ENCODE data around the gene EFNA2.

EFNA2 gene

DNA sequence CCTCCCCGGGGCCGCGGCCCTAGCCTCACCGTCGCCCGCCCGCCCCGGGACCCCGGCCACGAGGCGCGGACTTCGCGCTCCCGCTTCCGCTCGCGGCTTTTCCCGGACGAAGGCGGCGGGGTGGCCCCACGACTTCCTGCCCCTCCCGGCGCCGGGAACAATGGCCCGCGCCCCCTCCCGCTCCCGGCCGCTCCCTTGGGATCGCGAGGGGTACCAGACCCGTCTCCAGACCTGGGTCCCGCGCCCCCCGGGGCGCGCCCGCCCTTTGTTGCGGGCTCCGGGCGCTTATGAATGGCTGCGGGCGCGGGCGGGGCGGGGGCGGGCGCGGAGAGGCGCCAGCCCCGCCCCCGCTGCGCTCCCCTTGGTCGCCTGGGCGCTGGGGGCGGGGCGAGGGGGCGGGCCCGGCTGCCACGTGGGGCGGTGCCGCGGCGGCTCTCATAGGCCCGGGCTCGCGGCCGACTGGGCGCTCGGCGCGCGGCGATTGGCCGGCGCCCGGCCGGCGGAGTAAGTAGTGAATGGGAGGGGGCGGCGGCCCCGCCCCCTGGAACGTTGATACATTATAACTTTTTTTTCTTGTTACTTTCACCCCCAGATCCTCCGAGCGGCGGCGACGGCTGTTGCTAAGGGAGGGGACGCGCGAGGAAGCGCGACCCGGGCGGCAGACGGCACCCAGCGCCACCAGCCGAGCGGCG, 36.2 kb upstream of the EFNA2 start:
- peak in 13 of 14 donors; percentile 41 to 95 (median 88) for DNase-seq

DNA sequence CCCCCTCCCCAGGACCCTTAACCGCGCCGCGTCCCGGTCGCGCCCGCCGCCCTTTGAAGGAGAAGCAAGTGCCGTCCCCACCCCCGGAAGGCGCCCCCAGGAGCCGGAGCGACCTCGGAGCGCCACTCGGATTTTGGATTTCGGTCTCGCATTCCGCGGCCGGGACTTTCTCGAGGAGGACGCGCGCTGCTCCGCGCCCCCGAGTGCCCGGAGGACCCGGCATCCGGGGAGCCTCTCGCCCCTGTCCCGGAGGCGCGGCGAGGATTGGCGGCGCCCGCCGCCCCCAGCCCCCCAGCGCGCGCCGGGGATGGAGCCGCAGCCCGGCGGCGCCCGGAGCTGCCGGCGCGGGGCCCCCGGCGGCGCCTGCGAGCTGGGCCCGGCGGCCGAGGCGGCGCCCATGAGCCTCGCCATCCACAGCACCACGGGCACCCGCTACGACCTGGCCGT, 35.7 kb upstream of the EFNA2 start:
- no peak for DNase-seq

DNA sequence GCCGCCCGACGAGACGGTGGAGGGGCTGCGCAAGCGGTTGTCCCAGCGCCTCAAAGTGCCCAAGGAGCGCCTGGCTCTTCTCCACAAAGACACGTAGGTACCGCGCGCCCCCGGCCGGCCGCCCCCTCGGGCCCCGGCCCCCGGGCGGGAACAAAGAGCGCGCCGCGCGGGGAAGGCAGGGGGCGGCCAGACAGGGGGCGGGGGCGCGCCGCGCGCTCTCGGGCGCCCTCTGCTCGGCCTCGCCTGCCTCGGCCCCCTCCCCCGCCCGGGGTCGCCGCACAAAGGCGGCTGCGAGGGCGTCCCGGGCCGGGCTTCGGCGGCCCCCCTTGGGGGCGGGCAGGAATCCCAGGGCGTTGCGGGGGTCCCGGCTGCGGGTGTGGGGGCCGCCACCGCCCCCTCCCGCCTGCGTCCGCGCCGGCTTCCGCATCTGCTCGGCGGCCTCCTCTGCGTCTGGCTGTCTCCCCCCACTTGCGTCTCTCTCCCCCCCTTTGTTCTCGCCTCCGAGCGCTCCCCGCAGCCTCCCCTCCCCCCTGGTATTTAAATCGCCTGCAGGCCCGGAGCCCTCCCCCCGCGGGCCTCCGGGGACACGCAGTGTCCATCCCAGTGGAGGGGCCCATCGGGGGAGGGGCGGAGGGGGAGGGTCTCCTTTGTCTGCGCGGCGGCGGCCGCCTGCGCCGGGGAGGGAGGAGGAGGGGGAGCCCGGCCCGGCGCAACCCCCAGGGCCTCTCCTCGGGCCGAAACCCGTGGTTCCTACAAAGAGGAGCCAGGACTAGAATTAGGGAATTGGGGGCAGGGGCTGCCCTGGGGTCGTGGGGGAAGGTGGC, 35.0 kb upstream of the EFNA2 start:
- DNase-seq: peak in 12 of 14 donors; percentile 23 to 75 (median 54)

DNA sequence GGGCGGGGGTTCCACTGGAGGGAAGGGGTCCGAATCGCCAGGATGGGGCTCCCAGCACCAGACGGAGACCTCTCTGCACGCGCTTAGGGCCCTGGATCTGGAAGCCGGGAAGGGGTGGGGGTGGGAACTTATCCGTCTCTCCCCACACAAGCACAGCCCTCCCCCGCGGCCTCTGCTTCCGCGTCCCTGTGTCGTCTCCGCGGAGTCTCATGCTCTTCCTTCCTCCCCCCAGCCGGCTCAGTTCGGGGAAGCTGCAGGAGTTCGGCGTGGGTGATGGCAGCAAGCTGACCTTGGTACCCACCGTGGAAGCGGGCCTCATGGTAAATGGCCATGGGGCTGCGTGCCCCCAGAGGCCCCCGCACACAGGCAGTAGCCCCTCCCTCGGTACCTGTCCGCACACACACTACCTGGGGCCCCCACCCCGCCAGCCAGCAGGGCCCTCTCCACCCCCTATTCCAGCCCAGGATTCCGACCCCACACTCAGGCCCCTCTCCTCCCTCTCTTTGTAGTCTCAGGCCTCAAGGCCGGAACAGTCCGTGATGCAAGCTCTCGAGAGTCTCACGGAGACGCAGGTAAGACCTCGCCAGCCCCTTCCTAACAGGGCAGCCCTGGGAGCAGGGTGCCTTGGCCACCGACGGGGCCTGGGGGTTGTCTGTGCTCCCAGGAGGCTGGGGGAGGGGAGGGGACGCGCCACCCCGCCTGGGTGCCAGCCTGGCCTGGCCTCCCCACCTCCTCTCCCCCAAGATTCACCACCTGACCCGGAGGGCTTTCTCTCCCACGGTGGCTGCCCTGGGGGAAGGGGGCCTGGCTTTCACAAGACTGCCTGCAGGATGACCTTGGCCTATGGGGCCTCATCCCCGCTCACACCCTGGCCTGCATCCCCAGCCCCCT, 34.1 kb upstream of the EFNA2 start:
- DNase-seq: peak in 11 of 14 donors; percentile 54 to 83 (median 67)

DNA sequence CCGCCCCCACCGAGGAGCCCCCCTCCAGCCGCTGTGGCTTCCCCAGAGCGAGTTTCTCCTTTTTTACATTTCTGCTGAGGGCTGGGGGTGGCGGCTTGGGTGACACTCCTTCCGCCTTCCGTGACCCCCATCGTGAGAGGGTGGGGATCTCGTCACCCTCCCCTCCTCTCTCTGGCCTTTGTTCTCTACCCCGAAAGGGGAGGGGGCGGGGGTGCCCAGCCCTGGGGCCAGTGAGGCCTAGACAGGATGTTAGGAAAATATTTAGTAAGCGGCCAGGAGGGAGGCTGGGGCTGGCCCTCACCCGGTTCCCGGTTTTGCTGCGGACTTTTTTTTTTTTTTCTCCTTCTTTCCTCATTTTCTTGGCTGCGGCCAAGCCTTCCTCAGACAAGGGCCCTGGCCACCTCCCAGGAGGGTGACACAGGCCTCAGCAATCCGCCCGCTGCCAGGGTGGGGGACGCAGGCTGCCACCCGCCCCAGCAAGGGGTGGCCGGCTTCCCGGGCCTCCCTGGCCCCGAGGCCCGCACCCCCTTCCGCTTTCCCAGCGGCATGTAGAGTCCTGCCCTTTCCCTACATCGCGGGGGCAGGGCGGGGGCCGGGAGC, 33.4 kb upstream of the EFNA2 start:
- DNase-seq: peak in 13 of 14 donors; percentile 75 to 99 (median 92)

DNA sequence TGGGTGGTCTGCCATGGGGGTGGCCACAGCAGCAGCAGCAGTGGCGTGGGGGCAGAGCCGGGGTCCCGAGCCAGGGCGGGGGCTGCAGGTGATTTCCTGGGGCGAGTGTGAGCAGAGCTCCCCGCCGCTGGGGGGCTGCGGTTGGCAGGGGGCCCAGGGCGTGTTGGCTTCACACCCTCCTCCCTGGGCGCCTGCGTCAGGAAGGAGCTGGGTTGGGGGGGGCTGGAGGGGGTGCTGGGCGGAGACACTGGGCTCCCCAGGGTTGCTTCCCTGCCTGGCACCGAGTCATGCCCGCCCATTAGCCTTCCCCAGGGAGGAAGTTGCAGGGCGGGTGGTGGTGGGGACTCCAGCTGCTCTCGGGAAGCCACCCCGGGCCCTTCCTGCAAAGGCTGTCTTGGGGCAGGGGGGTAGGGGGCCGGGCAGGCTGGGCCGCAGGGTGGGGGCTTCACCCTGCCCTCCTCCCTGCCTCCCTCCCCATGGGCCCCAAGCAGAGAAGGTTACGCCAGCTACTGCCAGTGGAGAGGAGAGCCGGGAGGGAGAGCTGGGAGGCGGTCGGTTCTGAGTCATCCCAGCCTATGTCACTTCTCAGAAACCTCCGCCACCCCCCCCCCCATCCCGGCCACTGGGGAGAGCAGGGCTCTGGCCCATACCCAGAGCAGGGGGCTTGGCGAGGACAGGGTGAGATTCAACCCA, 32.7 kb upstream of the EFNA2 start:
- DNase-seq: peak; percentile 80 to 99 (median 91)

DNA sequence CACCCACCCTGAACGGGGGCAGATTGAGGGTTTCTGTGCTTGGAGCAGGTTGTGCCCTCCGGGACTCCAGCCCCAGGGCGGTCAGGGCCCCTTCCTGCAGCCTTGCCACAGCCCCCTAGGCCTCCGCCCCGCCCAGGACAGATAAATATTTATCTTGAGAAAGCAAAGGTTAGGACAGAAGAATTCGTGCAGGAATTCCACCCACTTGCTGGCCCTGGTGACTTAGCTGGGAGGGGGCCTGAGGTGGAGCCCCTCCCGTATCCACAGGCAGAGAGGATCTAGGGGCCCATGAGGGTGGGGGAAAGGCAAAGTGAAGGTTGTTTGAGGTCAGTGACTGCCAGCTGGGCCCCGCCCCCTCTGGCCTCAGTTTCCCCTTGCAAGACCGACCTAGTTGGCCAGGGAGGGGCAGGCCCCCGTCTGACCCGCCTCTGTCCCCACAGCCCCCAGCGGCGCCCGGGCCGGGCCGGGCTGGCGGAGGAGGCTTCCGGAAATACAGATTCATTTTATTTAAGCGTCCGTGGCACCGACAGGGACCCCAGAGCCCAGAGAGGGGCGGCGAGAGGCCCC, 32.1 kb upstream of the EFNA2 start:
- no peak for DNase-seq

DNA sequence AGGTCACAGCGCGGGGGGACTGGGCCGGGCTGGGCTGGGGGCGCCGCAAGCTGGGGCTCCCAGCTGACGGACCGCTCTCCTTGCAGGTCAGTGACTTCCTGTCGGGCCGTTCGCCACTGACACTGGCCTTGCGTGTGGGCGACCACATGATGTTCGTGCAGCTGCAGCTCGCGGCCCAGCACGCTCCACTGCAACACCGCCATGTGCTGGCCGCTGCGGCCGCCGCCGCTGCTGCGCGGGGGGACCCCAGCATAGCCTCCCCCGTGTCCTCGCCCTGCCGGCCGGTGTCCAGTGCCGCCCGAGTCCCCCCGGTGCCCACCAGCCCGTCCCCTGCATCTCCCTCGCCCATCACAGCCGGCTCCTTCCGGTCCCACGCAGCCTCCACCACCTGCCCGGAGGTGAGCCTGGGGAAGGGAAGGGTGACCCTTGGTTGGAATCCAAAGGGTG, 31.6 kb upstream of the EFNA2 start:
- peak in 9 of 14 donors; percentile 18 to 63 (median 34) for DNase-seq

DNA sequence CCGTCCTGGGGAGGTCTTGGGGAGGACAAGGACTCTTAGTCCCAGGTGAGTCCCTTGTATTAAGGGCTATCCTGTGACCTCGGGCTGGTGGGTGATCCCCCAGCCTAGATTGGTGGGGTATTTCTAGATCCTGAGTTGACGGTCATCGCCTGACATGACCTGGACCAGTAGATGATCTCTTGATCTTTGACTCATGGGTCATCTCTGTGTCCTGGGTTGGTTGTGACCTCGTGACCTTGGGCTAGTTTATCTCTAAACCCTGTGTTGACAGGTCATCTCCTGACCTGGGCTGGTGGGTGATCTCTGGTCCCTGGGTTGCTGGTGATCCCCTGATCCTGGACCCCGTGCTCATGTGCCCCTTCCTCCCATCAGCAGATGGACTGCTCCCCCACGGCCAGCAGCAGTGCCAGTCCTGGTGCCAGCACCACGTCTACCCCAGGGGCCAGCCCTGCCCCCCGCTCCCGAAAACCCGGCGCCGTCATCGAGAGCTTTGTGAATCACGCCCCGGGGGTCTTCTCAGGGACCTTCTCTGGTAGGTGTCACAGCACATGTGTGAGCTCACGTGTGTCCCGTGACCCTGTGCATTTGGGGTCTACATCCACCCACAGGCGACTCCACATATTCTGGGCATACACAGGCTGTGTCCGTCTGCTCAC, 31.0 kb upstream of the EFNA2 start:
- DNase-seq: peak in 1 of 14 donors; percentile 19

DNA sequence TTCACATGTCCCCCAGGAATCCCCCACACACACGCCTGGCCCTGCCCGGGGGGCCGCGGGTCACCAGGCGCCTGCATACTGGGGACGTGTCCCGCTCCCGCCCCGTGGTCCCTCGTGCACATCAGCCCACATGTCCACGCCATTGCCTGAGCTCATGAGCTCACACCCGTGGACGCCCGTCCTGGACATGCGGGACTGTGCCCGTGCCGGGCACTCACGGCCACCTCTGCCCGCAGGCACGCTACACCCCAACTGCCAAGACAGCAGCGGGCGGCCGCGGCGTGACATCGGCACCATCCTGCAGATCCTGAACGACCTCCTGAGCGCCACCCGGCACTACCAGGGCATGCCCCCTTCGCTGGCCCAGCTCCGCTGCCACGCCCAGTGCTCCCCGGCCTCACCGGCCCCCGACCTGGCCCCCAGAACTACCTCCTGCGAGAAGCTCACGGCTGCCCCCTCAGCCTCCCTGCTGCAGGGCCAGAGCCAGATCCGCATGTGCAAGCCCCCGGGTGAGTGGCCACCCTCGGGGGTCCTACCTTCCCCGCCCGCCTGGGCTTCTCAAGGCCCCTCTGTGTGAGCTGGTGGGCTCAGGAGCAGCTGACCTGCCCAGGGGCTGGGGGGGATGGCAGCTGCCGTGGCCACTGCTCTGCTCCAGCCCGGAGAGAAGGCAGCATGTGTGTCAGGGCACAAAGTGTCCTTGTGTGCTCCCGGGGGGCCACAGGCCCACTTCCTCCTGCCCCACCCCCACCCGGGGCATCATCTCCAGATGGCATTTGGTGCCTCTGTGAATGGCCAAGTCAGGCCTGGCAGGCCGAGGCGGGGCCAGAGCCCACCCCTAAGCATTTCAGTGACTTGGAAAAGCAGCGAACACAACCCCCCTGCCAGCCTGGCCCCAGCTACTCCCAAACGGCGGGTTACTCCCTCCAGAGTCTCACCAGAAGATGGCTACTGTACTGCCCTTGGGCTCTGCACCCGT, 30.2 kb upstream of the EFNA2 start:
- peak in 13 of 14 donors; percentile 10 to 91 (median 58) for DNase-seq

DNA sequence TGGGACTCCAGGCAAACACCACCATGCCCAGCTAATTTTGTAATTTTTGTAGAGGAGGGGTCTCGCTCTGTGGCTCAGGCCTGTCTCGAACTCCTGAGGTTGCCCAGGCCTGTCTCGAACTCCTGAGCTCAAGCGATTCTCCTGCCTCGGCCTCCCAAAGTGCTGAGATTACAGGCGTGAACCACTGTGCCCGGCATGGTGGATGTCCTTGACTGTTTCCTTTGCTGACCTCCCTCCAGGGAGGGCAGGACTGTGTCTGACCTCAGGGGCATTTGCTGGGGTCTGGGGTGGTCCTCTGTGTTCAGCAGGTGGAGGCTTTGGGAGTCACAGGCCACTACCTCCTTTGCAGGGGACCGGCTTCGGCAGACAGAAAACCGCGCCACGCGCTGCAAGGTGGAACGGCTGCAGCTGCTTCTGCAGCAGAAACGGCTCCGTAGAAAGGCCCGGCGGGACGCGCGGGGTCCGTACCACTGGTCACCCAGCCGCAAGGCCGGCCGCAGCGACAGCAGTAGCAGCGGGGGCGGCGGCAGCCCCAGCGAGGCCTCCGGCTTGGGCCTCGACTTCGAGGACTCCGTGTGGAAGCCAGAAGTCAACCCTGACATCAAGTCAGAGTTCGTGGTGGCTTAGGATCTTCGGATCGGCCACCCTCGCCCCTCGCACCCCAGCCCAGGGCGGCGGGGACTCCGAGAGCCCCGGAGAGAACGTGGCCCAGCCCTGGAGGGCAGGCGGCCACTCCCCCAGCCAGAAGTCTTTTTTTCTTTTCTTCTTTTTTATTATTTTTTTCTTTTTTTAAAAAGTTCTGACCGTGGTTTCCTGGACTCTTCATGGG, 28.8 kb upstream of the EFNA2 start:
- no peak for DNase-seq

DNA sequence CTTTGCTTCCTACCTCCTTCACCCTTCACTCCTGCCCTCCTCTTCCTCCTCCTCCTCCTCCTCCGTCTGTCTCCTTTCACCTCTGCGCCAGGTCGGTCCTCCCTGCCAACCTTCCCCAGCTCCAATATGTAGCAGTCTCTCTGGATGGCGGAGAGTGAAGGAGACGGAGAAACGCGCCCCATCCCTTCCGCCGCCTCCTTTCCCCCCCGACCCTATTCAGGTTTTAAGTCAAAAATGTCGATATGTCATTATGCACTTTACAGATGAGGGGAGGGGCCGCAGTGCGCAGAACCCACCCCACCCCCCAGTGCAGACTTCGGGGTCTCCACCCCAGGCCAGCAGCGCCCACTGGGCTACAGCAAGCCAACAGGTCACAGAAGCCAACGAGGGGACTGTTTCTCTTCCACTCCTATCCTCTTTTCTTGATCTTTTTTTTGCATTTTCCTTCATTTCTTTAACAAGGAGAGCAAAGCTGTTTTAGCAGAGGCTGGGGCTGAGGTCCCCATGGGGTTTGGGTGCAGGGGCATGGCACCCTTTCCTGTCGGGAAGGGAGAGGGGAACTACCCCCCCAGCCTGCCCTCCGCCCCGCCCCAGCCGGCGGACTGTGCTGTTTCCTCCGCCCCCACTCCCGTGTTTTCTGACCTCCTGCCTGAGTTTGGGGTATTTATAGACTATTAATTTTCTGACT, 28.1 kb upstream of the EFNA2 start:
- no peak for DNase-seq

DNA sequence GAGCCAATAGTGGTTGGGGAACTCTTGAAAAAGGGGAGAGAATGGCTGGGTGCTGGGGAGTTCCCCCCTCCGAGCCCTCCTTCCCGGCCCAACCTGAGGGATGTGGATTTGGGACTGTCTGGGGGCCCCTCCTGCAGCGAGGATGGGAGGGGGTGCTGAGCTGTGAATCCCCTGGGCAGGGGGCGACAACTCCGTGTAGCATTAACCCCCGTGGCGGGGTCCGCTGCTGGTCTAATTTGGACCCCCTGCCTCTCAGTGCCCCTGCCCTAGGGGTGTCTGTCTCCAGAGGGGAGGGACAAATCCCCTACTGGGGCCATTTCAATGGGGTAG, 27.5 kb upstream of the EFNA2 start:
- no peak for DNase-seq

DNA sequence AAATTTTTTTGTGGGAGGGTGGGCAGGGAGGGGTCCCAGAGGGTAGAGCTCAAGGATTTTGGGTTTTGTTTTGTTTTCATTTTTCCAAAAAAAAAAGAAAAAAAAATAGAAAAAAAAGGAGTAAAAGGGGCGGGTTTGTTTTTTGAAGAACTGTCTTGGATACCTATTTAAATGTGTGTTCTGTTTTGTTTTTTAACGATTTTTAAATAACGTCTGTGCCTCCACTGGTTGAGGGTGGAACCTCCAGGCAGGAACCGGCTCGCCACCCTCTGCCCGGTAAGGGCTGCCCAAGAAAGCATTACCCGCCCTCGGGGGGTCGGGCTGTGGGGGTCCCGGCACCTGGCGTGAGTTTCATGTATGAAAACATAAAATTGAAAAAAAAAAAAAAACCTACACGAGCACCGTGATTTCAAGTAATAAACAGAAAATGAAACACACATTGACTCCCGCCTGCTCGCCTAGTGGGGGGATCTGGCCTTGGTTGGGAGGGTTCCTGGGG, 26.9 kb upstream of the EFNA2 start:
- no peak for DNase-seq

DNA sequence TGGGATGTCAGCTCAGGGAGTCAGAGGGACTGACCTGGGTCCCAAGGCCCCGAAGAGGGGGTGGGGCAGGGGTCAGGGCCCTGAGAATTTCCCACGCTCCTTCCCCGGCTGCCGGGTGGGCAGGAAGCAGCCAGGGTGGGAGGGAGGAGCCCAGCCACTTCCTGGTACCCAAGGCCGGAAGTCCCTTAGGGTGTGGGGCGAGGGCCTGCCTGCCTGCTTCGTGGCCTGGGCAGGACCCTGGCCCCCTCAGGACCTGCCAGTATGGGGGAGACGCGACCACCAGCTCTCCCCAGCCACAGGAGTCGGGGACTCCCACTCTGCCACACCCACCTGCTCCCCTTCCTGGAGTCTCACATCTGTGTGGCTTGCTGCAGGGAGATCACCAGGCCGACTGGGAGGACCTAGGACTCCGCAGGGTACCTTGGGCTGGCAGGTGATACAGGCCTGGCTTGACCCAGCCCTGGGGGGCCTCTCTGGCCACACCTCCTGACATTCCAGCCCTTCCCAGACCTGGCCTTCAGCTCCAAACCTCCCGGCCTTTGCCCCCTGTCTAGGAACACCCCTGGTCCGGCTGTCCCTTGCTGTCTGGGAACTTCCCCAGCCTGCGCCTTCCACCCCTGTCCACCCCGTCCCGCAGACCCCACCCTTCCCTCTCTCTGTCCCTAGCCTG, 26.3 kb upstream of the EFNA2 start:
- peak in 6 of 14 donors; percentile 25 to 67 (median 47) for DNase-seq

DNA sequence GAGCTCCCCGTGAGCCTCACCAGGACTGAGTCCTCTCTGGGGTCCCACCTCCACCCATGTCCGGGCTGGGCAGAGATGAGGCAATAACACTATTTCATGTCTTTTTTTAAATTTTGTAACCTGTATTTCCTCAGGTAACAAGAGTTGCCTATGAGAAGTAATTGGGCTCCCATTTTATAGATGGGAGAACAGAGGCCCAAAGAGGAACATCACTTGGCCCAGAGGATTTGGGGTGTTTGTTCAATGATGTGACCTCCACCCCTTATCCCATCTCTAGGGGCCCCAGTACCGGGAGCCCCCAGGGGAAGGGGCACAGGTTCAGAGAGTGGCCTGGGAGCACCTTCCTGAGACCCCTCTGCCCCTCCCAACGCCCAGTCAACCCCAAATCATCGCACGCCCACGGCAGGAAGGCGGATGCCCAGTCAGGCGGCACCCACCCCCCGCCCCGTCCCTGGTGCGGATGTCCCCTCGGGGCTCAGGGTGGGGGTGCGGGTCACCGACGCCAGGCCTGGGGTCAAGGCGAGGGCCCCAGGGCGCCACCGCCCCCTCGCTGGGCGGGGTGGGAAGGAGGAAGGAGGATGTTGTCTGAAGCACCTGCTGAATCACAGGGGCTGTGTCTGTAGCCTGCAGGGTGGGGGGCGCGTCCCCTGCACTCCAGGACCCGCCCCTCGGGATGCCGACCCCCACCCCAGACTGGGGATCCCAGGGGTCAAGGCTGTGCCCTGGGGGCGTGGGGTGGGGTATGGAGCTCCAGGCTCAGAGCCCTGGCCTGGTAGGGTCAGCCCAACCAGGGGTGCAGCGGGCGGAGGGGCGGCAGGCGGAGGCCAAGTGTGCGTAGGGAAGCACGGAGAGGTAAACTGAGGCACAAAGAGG, 25.6 kb upstream of the EFNA2 start:
- DNase-seq: peak in 1 of 14 donors; percentile 55
